Lung (tissue), 12 donors: ENCODE results near the gene CTDSPL. TPM values are rescaled to one million over a fixed set of nuclear protein-coding genes. Genes with fewer than 3 reads are reported as not detected.

Experiments
- ATAC-seq: fragments of 200-7000 bp; cut with Tn5 transposase; one replicate; pipeline ENCODE4 v1.9.1; 2020; ENCODE audit warnings: moderate number of reproducible peaks; ENCODE audit not compliant: insufficient read depth, low FRiP score
- DNase-seq, 3 donors: peaks; one replicate each; pipeline ENCODE4 v3.0.0-alpha.2; 2013 to 2017
- H3K27ac ChIP-seq, 2 donors: one replicate each; pipeline ENCODE4 v1.5.1; 2013; ENCODE audit warnings: mild to moderate bottlenecking in 2 of 2, moderate library complexity in 2 of 2, control low read depth in 1 of 2, inconsistent platforms in 1 of 2, low read depth in 1 of 2, low read length in 1 of 2
- H3K27me3 ChIP-seq, 3 donors: one replicate each; pipeline ENCODE4 v1.5.1; 2013; ENCODE audit warnings: low read length in 2 of 3; ENCODE audit not compliant: control insufficient read depth in 3 of 3, insufficient read depth in 3 of 3
- H3K36me3 ChIP-seq, 4 donors: one replicate each; pipeline ENCODE4 v1.5.1; 2013; ENCODE audit warnings: low read length in 4 of 4, mild to moderate bottlenecking in 1 of 4, moderate library complexity in 1 of 4; ENCODE audit not compliant: control insufficient read depth in 4 of 4, insufficient read depth in 4 of 4
- H3K4me1 ChIP-seq, 5 donors: one replicate each; pipeline ENCODE4 v1.5.1; 2013; ENCODE audit warnings: low read length in 5 of 5, mild to moderate bottlenecking in 2 of 5, moderate library complexity in 1 of 5; ENCODE audit not compliant: control insufficient read depth in 5 of 5, insufficient read depth in 5 of 5
- H3K4me3 ChIP-seq: one replicate; pipeline ENCODE4 v1.5.1; 2013; ENCODE audit warnings: mild to moderate bottlenecking, control low read depth, moderate library complexity
- H3K9ac ChIP-seq, 2 donors: one replicate each; pipeline ENCODE4 v1.5.1; 2013; ENCODE audit warnings: low read length in 2 of 2, control low read depth in 1 of 2; ENCODE audit not compliant: insufficient read depth in 1 of 2
- H3K9me3 ChIP-seq, 4 donors: one replicate each; pipeline ENCODE4 v1.5.1; 2013; ENCODE audit warnings: low read length in 3 of 4, mild to moderate bottlenecking in 1 of 4, moderate library complexity in 1 of 4; ENCODE audit not compliant: control insufficient read depth in 4 of 4, insufficient read depth in 3 of 4
- WGBS, 2 donors: extraction: QIAGEN DNeasy Blood & Tissue Kit; methylation state at CpG; one replicate each; pipeline ENCODE4 v1.1.7; 2013; 5-methylcytosine and 5-hydroxymethylcytosine counted together
- polyA plus RNA-seq, 2 donors: library from polyadenylated mRNA; stranded (reverse); fragments of 200-250 nt; gene quantifications; one replicate each; pipeline ENCODE4 v1.2.1, GENCODE V29; 2013
- total RNA-seq, 2 donors: library from RNA; depleted of rRNA in 1 of 2; stranded (reverse); fragments of >200 nt in 1 of 2; gene quantifications; one replicate each; pipeline ENCODE4 v1.2.1, GENCODE V29; 2014 to 2021
- TF ChIP-seq, protein P1 (sequence below): IDR thresholded peaks from 2 replicates; pipeline ENCODE4 v1.5.1; 2012; ENCODE audit warnings: mild to moderate bottlenecking; ENCODE audit errors: control extremely low read depth, extremely low read depth
- donor health status: control.
- donor health status: control.
- donor health status: Bipolar disorder and iron deficiency.
- donor health status: healthy.
- donor health status: DM: yes; HTN: yes; CAD: no.

The CTDSPL gene
- total and polyA plus RNA-seq, 4 donors, result 12.5 to 79.1 (median 33.5) TPM

DNA sequence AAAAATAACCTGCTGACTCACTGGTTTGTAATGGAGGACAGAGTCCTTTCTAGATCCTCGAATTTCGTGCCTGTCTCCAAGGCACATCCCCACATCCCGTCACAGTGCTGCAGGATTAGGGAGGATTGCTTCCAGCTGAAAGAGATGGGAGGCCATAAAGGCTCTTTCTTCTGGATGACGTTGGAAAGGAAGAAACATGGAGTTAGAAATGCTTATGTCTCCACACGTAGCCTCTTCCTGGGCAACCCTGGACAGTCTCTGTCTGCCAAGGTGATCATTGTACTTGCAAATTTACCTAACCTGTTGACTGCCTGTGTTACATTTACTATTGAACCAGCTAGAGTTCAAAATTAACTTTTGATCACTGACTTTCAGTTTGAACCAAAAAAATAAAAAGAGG is 101.3 kb downstream of the CTDSPL start:
- H3K4me3 ChIP-seq, result no peak overlapping the region
- H3K4me1 ChIP-seq, result peaks cover 0 to 32% (median 10%) of the 10 kb centered on the region in 5 donors
- H3K9ac ChIP-seq, result no peak overlapping the region
- ATAC-seq (no peak), DNase-seq (no peak)
- no peaks in the 10 kb centered on the region for H3K9me3 ChIP-seq
- H3K27me3 ChIP-seq, result no peaks in the 10 kb centered on the region
- TF ChIP-seq, protein P1, sequence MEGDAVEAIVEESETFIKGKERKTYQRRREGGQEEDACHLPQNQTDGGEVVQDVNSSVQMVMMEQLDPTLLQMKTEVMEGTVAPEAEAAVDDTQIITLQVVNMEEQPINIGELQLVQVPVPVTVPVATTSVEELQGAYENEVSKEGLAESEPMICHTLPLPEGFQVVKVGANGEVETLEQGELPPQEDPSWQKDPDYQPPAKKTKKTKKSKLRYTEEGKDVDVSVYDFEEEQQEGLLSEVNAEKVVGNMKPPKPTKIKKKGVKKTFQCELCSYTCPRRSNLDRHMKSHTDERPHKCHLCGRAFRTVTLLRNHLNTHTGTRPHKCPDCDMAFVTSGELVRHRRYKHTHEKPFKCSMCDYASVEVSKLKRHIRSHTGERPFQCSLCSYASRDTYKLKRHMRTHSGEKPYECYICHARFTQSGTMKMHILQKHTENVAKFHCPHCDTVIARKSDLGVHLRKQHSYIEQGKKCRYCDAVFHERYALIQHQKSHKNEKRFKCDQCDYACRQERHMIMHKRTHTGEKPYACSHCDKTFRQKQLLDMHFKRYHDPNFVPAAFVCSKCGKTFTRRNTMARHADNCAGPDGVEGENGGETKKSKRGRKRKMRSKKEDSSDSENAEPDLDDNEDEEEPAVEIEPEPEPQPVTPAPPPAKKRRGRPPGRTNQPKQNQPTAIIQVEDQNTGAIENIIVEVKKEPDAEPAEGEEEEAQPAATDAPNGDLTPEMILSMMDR, result no peak
- peaks cover 0 to 16% (median 7%) of the 10 kb centered on the region in 4 donors for H3K36me3 ChIP-seq
- WGBS, 2 donors, result 72 to 74% methylated on average over 5 of the region's 5 CpGs
- no peak overlapping the region for H3K27ac ChIP-seq

DNA sequence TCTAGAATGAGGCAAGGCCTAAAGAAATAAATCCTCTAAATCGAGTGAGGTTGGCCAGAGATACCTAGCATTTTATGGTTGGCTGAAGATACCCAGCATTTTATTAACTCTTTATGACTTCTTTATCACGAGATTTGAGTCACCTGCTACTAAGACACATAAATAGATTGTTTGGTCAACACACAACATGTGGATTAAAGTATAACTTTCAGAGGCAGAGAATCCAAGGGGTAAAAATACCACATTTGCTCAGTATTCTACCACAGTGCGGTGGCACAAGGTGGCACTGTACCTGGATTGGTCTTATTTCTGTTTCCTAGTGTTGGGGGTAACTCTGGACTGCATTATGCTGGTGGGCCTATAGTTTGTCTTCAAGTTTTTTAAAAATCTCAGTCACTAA is 102.0 kb downstream of the CTDSPL start:
- Histone ChIP-seq H3K27ac (no peak overlapping the region), H3K9me3 (no peaks in the 10 kb centered on the region), H3K27me3 (no peaks in the 10 kb centered on the region), H3K9ac (no peak overlapping the region), H3K4me3 (no peak overlapping the region), H3K4me1 (peaks cover 0 to 38% (median 12%) of the 10 kb centered on the region in 5 donors), H3K36me3 (peaks cover 0 to 20% (median 8%) of the 10 kb centered on the region in 4 donors)
- TF ChIP-seq, protein P1, result no peak
- ATAC-seq, result no peak
- no peak for DNase-seq
- WGBS, 2 donors, result 84 to 92% methylated on average over 3 of the region's 3 CpGs

DNA sequence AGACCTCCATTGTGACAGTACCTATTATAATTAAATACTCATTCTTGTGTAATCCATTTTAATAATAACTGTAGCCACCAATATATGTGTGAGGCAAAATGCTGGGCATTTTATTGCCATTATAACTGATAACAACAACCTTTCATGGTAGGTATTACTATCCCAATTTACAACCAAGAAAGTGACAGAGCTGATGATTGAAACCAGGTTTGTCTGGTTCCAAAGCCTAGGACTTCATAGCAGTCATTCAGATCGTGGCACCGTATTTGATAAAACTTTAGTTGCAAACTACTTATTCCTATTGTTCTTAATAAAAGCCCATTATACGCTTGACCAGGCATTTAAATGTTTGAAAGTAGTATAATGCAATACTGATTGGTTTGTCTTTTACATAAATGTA is 102.5 kb downstream of the CTDSPL start:
- no peaks in the 10 kb centered on the region for H3K27me3 ChIP-seq
- peaks cover 0 to 39% (median 13%) of the 10 kb centered on the region in 5 donors for H3K4me1 ChIP-seq
- no peak overlapping the region for H3K4me3 ChIP-seq
- peaks cover 0 to 25% (median 8%) of the 10 kb centered on the region in 4 donors for H3K36me3 ChIP-seq
- ATAC-seq, result no peak
- WGBS, 2 donors, result 93 to 94% methylated on average over 3 of the region's 3 CpGs
- no peaks in the 10 kb centered on the region for H3K9me3 ChIP-seq
- no peak for DNase-seq
- no peak overlapping the region for H3K9ac ChIP-seq
- TF ChIP-seq, protein P1, result no peak
- H3K27ac ChIP-seq, result no peak overlapping the region

DNA sequence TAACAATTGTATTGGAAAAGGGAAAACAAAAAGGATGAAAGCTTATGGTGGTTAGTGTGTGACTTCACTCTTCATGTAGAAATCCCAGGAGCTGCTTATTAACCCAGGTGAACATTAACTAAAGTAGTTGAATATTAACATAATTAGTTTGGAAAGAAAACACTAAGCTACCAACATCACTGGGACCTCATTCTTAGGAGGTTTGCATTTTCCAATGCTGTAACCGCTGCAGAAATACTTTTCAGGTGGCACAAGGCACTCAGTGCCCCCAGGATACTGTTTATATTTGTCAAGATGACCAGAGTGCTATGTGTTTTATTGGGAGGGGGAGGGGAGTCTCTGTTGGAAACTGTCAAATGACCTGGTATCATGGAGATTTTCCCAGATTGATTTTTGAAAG is 103.0 kb downstream of the CTDSPL start:
- TF ChIP-seq, protein P1, result no peak
- no peak for ATAC-seq

More for the DNA sequence above, 103.0 kb downstream of the CTDSPL start:
- no peak overlapping the region for H3K4me3 ChIP-seq
- DNase-seq, result peak in 1 of 3 donors; percentile 67
- 79 to 84% methylated on average over 1 of the region's 1 CpG for whole genome bisulfite sequencing, 2 donors
- H3K27me3 ChIP-seq, result no peaks in the 10 kb centered on the region
- H3K9ac ChIP-seq, result no peak overlapping the region
- H3K4me1 ChIP-seq, result peaks cover 0 to 39% (median 17%) of the 10 kb centered on the region in 5 donors
- H3K36me3 ChIP-seq, result peaks cover 0 to 25% (median 8%) of the 10 kb centered on the region in 4 donors
- H3K9me3 ChIP-seq, result no peaks in the 10 kb centered on the region
- H3K27ac ChIP-seq, result no peak overlapping the region
